HG03432 (cell line): ENCODE measurements around the gene ST6GALNAC6.
"Not testable (repeated sequence)": the region's sequence is repeated elsewhere in the genome, so short reads cannot be mapped to it uniquely, and the experiment has no call there.

ENCODE experiments used
- ATAC-seq: cut with Tn5 transposase; IDR thresholded peaks from one replicate; pipeline ENCODE4 v1.9.1; 2021; ENCODE audit warnings: mild to moderate bottlenecking, moderate library complexity; ENCODE audit not compliant: unreplicated experiment

Gene ST6GALNAC6

GRCh38 chr9:127897193-127897692 lies 2.2 kb downstream of the ST6GALNAC6 start:
- ATAC-seq, result no peak

GRCh38 chr9:127896395-127897192 lies 2.8 kb downstream of the ST6GALNAC6 start:
- no peak for ATAC-seq

DNA sequence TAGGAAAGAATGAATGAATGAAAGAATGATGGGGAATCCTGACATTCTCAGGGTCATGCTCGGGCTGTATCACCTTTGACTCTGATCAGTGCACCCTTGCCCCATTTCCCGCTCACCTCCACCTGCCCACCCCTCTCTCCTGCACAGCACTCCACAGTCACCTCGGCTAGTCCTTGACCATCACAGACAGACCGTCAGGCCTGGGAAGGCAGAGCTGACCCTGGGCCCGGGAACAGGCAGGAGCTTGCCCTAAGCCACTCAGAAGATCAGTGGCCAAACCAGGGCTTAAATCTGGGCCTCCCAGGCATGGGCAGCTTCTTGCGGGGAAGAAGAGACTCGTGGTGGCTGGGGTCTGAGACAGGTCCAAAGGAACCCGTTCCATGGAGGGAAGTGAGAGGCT lies 3.6 kb downstream of the ST6GALNAC6 start:
- no peak for ATAC-seq

- no peak for ATAC-seq
Measured at GRCh38 chr9:127893392-127893791, 6.0 kb downstream of the ST6GALNAC6 start.

DNA sequence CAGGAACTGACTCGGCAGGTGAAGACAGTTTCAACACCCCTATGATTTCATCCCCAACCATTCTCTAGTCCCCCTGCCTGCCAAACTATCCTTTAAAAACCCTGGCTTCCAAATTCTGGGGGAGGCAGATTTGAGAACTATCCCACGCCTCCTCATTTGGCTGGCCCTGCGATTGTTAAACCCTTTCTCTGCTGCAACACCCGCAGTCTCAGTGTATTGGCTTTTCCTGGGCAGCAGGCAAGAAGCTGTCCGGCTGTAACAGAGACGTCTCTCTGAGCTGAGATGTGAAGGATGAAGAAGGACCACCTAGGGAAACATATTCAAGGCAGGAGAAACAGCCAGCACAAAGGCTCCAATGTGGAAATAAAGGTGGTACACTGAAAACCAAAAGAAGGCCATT lies 6.6 kb downstream of the ST6GALNAC6 start:
- no peak for ATAC-seq

DNA sequence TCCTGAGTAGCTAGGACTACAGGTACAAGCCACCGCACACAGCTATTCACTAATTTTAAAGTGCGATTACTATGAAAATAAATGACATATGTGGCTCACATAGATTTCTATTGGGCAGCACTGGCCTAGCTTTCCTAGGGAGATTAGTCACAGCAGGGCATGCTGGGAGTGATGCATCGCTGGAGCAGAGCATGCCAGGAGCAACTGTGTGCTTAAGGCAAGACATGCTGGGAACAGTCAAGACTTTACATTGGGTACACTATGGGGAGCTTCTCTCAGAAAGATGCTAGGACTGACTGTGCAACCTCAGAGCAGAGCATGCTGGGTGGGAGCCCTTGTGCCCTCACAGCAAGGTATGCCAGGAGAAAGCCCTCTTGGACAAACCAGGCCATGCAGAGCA lies 9.3 kb downstream of the ST6GALNAC6 start:
- ATAC-seq, result no peak

DNA sequence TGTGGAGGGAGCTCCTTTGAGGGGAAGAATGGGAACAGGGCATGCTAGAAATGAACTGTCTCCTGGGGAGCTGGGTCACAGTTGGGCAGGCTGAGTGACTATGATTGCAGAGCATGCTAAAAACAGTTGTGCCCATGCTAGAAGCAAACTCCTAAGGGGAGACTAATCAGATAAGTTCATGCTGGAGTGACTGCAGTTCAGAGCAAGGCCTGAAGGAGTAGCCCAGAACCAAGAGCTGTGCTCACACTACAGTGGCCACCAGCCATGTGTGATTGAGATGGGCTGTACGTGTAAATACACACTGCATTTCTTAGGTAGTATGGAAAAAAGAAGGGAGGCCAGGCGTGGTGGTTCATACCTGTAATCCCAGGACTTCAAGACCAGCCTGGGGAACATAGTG lies 11.6 kb downstream of the ST6GALNAC6 start:
- no peak for ATAC-seq

- ATAC-seq, result no peak
Measured at GRCh38 chr9:127886401-127886972, 12.9 kb downstream of the ST6GALNAC6 start.

DNA sequence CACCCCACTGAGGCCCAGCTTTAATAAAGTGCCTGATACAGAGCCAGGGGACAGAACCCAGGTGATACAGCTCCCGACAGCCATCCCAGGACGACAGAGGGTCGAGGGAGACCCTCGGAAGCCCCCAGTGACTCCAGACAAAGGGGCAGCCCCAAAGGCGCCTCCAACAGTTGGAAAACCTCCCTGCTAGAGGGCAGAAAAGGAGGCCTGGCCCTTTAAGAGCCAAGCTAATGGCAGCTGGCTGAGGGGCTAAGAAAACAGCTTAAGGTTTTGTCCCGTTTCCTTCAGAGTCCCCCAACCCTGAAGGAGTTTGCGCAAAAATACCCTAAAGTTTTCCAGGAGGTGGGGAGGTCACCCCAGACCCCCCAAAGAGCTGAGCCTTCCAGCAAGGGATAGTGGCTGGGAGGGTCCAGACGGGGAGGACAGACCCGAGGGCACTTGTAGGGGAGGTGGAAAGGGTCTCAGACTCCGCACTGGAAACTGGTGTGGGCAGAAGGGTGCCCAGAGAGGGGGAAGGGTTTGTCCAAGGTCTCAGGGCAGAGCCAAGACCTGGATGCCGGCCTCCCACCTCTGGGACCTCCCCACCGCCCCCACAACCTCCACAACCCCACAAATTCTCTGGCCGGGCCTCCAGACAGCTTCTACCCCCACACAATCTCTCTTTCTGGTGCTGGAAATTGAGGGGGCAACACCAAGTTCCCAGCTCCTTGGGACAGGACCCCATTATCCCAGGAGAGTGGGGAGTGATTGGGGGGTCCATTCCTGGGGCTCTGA lies 13.7 kb downstream of the ST6GALNAC6 start:
- ATAC-seq, result no peak

DNA sequence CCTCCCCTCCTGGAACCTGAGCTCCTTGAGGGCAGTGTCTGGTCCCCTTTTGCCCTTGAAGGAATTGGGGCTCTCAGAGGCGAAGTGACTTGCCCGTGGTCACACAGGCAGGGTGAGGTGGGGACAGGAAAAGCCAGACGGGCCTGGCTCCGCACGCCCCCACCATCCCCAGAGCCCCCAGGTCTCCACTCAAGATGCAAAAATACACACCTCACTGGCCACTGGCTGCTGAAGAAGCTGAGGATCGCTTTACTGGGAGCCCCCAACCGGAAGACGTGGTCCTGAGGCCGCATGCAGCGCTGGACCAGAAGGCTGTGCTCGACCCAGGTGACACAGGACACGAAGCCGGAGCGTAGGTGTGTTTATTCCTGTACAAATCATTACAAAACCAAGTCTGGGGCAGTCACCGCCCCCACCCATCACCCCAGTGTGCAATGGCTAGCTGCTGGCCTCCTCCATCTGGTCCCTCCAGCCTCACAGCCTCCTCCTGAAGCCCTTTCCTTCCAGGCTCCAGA lies 14.4 kb downstream of the ST6GALNAC6 start:
- ATAC-seq, result no peak

- ATAC-seq, result no peak
Measured at GRCh38 chr9:127884427-127884911, 14.9 kb downstream of the ST6GALNAC6 start.

DNA sequence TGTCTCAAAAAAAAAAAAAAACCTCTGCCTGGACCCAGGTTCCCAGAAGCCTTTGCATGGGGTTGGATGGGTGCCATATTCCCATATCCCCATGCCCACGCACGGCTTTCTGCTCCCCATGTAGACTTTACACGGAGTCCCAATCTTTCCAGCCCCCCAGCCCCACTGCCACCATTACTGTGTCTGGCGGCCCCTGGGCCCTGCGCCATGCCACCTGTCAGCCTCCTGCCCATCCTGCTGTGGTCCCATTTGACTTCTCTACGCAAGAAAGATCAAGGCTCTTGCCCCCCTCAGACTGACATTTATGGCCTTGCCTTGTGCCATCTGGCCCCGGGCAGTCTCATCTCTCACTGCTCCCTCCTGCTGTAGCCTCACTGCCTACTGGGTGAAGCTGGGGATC lies 15.4 kb downstream of the ST6GALNAC6 start:
- ATAC-seq, result no peak

GRCh38 chr9:127881715-127882114 lies 17.7 kb downstream of the ST6GALNAC6 start:
- ATAC-seq, result not testable (repeated sequence)

GRCh38 chr9:127880143-127880542 lies 19.3 kb downstream of the ST6GALNAC6 start:
- ATAC-seq, result no peak

DNA sequence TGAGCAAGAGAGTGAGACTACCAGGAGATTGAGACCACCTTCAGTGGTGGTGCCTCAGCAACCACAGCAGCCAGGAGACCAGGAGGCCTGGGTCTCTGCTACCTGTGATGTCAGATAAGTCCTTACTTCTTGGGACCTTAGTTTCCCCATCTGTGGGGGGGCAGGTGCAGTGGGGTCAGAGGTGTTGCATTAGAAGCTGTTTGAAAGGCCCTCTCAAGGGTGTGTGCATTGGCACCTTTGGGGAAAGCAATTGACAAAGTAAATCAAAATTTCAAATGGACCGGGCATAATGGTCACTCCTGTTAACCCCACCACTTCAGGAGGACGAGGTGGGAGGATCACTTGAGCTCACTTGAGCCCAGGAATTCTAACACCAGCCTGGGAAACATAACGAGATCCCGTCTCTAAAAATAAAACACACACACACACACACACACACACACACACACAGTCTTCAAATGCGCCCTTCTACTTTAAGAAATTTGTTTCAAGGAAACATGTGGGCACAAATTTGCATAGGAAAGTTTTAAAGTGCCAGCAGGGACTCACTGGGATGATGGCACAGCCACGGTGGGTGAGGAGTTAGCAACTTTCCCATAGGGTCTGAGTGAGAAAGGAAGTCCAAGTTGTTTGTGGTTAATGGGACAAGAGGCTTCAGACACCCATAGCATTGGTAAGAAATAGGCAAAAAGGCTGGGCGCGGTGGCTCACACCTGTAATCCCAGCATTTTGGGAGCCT lies 20.6 kb downstream of the ST6GALNAC6 start:
- ATAC-seq, result no peak

GRCh38 chr9:127878001-127878651 lies 21.3 kb downstream of the ST6GALNAC6 start:
- ATAC-seq, result no peak

GRCh38 chr9:127877566-127877998 lies 21.8 kb downstream of the ST6GALNAC6 start, which contains the start of gene AK1:
Gene AK1 (minus strand): TSS chr9:127877675. CDS start chr9:127874617, 3,058 bp downstream.
- no peak for ATAC-seq

DNA sequence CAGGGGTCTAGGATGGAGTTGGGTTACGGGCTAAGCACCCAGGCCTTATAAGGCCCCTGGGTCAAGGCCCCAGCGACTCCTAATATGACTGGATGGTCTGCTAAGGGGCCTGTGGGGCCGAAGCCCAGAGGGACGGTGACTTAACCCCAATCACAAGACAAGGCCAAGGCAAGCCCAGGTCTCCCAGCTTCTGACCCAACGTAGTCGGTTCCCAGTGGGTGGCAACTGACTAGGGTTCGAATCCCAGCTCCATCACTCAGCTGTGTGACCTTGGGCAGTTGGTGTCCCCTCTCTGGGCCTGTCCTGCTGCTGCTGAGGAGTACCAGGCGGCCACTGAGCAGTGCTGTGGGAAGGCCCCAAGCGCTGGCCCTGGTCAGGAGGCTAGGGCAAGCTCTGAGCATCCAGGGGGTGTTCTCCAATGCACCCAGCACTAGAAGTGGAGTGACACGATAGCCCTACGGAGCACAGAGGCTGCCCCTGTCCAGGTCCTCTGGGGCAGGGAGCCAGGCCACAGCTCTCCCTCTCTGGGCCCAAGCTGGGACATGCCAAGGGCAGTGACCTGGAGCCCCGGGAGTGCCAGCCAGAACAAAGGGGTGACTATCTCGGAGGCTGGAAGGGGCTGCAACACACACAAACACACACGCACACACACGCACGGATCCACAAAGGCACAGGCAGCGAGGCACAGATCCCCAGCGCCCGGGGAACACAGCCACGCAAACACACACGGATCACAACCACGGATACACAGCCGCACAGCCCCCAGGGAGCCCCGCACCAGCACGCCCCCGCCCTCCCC lies 22.4 kb downstream of the ST6GALNAC6 start:
- ATAC-seq, result no peak
